HG02623 (cell line): Measurements from ENCODE around the gene CPPED1.

Experiments
- ATAC-seq: cut with Tn5 transposase; IDR thresholded peaks from one replicate; pipeline ENCODE4 v1.9.1; 2021; ENCODE audit warnings: moderate library complexity; ENCODE audit not compliant: unreplicated experiment

CPPED1 gene

DNA sequence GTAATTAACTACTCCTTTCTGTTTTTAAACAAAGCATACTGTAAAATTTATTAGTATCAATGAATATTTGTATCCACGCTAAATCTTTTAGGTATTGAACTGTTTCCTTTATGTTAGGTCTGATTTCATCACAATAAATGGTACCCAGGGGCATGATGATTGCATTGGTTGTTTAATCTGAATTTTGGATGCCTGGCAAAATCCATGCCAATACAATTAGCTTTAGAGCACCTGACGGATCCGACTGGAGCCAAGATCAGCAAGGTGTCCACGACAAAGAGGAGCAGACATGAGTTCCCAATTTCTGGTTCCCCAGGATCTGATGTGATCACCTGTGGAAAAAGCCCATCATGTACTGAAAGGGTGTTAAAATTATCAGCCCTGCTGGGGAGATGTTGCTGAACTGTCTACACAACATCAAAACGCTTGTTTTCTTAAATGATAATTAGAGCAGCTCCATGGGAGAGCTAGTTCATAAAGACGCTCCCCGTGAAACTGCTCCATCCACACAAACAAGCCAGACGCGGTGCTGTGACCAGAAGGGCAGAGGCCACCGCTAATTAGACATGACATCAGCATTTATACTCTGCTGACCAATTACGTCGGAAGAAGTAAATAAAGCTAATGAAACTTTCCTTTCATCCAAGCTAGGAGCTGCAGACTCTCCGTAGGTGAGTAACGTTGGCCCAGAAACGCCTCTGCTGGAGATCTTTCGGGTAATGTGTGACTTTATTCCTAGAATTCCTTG, 151.7 kb downstream of the CPPED1 start:
- no peak for ATAC-seq

DNA sequence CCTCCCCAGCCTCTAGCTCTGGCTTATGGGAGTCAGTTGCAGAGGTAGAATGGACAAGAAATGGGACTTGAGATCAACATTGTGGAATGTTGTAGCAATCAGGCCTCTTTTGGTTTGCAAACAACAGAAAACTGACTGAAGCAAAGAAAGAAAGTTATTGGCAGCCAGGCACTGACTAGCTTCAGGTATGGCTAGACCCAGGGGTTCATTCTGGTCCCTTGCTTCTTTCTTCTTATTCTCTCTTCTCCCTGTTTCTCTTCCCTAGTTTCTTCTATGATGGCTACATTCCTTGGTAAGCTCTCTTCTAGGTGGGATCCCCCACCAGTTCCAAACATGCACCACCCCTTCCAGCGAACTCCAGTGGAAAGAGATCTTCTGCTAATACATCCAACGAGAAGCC, 154.3 kb downstream of the CPPED1 start:
- ATAC-seq: no peak

DNA sequence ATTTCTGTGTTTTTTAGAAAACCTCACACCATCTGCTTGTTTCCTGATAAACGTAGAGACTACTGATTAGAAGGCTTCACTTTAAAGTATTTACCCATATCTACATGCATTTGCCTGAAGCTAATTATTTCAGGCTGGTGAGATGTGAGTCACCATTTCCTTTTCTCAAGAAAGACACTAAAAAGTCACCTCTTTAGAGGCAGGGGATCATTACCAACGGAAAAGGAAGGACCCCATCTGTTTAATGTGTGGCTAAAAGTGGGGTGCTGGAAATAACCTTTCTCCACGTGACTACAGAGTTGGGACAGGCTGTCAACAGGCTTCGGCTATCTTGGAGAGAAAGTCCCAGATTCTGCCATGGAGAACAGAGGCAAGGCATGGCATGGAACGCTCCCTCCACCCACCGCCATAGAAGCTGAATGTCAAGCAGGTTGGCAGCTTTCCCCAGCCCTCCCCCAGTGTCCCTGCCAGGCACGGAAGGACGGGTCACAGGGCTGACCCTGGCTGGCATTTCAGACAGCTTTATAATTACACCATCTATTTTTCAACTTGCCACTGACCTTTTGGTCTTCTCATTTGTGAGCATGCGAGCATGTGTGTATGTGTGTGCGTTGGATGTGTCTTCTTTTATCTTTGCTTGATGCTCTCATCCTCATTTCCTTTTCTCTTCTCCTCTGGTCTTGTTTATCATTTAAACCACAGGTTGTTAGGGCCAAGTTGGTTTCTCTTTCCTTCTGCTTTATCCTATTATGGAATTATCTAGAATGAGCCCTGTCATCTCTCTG, 157.0 kb downstream of the CPPED1 start:
- ATAC-seq: no peak

DNA sequence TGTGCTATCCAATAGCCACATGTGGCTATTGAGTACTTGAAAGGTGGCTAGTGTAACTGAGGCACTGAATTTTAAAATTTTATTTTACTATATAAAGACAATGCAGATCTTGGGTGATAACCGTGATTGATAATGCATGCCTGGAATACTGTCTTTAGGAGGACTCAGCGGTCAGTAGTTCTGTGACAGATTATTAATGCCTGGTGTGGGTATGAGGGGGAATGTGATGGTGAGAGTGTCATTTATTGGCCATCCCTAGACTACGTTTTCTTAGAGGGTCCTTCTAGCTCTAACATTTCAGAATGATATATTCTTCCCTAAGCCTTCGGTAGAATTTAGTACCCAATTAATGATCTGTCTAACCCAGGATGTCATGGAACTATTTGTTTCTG, 157.6 kb downstream of the CPPED1 start:
- no peak for ATAC-seq

DNA sequence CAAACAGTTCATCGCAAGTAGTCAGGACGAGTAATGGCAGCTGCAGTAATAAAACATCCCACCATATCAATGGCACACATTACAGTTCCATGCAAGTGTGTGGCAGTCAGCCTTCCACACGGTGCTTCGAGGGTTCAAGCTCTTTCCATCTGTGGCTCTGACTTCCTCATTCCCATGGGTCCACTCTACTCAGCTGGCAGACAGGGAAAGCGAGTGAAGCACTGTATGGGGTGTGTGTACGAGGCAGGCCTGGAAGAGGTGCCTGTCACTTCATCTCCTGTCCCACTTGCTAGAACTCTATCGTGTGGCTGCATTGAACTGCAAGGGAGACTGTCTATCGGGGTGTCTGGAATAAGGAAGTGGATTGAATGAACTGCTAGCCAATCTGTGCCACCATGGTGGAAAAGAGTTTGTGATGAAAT, 160.6 kb downstream of the CPPED1 start:
- ATAC-seq: no peak

DNA sequence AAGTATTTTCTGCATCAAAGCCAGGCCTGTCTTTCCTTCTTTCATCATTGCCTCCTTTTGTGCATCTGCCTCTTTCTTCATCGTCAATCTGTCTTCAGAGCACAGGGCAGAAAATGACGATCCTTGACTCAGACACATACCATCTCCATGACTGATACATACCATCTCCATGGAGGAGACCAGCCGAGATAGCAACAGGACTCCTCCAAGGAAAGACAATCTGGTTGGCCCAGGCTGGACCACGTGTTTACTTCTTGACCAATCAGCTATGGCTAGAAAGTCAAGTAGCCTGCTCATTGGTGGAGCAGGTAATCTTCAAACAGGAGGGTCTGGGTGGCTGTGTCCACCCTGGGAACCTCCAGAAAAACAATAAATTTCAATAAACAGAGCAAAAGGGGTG, 164.6 kb downstream of the CPPED1 start:
- ATAC-seq: no peak

DNA sequence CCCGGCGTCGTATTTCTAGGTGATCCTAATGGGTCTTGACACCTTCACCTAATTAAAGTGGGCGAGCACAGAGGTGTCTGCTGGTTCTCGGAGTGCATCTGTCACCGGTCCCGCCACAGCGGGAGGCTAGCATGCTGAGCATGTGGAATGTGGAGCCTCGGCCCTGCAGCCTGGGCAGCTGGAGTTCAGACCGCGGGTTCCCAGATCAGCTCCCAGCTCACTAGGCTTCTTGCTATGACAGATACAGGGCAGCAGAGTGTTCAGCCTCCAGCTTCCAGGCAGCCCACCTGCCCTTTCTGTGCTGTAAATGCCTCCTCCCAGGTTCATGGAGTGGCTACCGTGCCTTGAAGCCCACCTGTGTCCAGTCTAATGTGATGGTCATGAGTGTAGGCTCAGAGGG, 166.7 kb downstream of the CPPED1 start:
- ATAC-seq: no peak

DNA sequence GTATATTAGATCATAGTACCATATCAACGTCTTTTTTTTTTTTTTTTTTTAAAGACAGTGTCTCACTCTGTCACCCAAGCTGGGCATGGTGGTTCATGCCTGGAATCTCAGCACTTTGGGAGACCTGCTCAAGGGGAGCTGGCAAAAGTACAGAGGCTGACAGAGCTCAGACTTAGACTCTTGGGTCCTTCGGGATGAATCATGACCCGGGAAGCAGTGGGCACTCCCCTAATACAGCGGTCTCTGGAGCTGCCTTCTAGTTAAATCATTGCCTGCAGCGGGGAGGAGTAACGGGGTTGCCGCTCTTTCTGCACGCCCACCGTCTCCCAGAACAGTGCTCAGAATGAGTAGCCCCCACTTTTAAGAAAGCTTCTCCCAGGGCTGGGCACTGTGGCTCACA, 174.4 kb downstream of the CPPED1 start:
- no peak for ATAC-seq

DNA sequence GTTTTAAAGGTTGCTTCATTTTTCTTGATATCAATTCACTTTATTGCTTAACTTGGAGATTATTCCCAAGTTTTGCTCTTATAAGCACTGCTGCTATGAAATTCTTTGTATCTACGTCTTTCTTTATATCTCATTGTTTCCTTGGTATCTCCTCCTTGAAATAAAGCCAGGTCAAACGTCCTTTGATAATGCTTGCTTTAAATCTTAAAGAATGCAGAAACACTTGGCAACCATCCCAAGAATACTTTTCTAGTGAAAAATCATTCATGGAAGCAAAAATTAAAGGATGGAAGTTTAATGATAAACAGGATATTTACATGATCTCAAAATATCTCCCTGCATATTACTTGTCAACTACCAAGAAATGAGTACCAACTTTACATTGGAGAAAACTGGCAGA, 175.2 kb downstream of the CPPED1 start:
- ATAC-seq: no peak

DNA sequence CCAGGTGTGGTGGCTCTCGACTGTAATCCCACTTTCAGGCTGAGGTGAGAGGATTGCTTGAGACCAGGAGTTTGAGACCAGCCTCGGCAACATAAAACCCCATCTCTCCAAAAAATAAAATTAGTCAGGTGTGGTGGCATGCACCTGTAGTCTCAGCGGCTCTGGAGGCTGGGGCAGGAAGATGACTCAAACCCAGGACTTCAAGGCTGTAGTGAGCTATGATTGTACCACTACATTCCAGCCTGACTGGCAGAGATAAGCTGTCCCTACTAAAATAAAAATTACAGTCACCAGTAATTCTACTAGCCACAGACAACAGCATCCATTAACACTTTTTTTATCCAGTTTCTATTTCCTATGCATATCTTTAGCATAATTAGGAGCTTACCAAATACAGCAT, 176.3 kb downstream of the CPPED1 start:
- ATAC-seq: no peak

DNA sequence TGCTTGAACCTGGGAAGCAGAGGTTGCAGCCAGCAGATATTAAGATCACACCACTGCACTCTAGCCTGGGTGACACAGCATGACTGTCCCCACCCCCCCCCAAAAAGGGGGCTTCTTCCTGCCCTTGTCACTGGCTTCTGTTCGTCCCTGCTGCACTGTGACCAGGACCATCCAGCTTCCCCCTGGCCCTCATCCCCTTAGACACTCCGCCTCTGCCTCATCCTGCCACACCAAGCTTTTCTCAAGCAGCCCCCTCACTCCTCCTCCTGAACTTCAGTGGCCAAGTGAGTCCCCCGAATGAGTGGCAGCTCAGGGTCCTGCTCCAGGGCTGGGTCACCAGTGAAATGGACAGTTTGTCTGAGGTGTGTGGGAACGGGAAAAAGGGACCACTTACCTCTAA, 177.3 kb downstream of the CPPED1 start:
- ATAC-seq: no peak

DNA sequence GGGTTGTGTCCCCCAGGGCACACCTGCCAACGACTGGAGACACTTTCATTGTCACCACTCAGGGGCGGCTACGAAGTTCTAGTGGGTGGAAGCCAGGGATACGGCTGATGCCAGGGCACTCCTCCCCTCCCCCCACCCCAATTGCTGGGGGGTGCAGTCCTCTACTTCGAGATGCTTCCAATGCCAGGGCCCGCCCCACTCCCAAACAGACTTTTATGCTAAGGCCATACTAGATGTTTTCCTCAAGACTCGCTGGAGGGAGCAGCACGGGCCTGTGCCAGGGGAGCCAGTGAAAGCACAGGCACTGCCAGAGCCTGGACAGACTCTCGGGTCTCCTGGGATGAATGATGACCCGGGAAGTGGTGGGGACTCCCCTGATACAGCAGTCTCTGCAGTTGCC, 178.0 kb downstream of the CPPED1 start:
- ATAC-seq: no peak

DNA sequence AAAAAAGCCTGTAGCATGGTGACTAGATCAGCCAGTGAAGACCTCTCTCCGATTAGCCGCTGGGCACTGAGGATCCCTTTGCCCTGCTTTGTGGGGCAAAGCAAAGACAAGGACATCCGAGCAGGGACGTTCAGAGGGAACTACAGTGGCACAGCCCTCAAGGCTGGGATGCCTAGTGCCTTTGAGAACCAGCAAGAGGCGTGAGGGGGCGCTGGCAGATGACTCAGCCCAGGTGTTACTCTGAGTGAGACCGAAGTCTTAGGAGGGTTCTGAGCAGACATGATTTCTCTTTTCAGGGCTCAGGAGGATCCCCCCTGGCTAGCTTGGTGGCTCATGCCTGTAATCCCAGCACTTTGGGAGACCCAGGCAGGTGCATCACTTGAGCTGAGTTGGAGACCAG, 178.6 kb downstream of the CPPED1 start:
- ATAC-seq: no peak

DNA sequence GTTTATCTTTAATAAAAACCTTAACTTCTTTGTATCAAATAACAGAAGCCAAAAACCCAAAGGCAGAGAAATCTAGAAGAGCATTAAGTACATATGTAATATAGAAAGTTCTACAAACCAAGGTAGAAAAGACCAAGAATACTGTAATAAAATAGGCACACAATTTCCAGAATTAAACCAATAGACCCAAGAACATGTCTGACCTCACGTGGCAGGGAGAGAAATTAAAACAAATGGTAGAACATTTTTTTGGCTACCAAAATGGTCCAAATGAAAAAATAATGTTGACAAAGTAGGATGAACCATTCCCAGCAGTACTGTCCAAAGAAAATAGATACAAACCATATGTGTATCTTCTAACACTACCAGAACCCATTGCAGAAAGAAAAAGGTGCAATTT, 183.5 kb downstream of the CPPED1 start:
- ATAC-seq: no peak

DNA sequence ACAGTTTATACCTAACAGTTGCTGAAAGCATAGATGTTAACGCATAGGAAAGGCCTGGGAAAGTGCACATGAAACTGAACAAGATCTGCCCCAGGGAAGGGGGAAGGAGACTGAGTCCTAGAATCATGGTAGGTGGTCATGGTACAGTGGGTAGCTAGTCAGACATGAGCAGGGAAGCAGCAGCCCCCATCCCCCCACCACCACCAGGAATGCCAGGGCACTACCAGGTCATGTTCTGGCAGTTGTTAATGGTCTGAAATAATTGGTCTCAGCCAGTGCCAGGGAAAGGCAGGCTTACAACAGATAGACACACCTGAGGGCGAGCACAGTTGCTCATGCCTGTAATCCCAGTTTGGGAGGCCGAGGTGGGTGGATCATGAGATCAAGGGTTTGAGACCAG, 185.2 kb downstream of the CPPED1 start:
- ATAC-seq: no peak

DNA sequence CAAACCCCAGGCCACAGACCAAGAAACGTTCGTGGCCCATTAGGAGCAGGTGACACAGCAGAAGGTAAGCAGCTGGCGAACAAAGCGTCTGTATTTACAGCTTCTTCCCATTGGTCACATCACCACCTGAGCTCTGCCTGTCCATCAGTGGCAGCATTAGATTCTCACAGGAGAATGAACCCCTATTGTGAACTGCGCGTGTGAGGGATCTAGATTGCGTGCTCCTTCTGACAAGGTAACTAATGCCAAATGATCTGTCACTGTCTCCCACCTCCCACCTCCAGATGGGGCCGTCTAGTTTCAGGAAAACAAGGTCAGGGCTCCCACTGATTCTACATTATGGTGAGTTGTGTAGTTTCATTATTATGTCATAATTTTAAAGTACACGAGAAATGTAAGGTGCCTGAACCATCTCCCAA, 186.3 kb downstream of the CPPED1 start:
- ATAC-seq: no peak

DNA sequence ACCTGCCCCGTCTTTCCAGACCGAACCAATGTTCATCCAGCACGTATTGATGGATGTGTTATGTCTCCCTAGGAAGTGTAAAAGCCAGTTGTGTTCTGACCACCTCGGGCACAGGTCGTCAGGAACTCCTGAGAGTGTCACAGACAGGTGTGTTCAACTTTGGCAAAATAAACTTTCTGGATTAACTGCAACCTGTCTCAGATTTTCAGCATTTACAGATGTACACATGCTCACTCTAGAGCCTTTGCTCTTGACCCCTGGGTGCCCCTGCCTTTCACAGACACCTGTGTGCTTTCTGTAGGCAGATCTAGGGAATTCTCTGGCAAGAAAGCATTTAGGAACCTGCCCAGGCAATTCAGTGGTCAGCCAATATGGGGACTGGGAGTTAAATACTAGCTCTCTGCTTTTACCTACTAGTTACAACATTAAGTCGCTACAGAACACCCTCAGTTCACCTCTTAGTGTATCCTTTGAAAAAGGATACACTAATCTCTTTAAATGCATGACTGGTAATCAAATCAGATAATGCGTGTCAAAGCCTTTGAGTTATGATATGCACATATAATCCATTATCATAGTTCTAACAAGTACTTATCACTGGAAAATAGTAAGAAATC, 188.9 kb downstream of the CPPED1 start:
- no peak for ATAC-seq

DNA sequence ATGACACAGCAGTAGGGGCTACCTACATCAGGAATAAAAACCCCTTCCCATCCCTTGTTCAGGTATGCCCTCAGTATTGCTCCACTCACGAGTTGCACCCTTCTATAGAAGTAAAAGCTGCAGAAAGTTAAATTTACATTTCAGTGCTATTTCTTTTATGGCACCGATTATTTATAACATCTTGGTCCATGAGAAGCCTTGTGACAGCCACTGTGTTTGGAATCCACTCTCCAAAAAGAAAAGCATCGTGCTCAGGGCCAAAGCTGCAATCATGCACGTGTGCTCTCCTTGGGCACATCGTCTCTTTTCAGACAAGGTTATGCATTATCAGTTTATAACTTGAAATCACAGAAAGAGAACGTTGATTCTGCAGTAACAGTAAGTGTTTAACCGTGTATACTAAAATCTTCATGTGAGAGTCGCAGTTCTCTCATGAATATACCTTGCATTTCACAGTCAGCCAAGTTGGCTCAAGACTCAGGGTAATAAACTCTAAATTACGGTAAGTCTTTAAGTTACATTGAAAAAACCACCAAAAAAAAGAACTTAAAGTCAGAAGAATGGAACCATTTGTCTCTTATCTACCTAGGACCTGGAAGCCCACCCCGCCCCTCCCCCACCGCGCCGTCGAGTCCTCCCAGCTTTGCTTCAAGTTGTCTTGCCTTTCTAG, 189.6 kb downstream of the CPPED1 start:
- no peak for ATAC-seq

DNA sequence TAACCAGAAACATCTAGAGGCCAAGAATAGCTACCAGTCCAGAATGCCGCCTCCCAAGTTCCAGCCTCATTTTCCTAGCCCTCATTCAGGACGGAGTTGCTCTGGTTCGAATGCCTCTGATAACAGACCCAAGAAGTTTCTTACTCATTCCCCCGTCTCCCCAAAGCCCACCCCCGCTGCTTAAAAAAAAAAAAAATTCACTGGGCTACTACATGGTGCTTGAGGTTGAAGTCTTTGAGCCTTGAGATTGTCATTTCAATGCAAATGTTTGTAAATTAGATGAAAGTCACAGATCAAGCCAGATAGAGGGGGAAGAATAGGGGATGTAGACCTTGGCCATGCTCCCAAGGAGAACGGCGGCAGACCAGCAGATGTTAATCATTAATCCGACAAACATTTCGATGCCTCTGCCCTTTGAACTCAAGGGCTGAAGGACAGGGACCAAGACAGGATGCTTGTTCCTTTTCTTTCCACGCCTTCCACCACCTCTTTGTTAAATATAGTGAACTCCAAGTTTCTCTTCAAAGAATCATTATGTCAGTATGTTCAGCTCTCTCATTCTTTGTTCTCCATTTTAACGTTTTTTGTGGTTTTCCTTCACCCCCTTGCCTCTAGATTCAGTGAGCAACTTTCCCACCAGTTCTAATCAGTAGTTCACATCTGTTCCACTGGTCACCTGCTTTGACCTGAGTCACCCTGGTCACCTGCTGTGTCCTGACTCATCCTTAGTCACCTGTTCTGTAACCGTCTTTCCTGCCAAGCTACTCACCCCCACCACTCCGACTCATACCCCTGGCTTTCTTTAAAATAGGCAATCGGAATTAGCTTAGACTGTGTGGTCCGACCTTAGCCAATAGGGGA, 190.3 kb downstream of the CPPED1 start:
- no peak for ATAC-seq

DNA sequence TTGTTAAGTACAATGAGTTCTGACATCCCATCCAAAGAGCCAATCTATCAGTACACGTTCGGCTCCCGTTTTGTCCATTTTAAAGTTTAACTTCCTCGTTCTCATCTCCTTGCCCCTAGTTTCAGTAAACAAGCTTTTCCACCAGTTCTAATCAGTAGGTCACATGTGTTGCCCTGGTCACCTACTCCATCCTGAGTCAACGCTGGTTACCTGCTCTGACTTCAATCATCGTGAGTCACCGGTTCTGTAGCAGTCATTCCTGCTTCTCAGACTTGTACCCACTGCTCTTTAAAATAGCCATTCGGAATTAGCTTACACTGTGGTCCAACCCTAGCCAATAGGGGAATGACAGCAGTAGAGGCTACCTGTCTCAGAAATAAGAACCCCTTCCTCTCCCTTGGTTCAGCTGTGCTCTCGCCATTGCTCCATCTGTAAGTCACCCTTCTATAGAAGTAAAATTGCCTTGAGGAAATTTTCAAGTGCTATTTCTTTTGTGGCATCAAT, 191.0 kb downstream of the CPPED1 start:
- no peak for ATAC-seq
